ENCODE measurements around the gene TMEM267.
"Not testable (repeated sequence)": the region's sequence is repeated elsewhere in the genome, so short reads cannot be mapped to it uniquely, and the experiment has no call there.

TMEM267 gene

DNA sequence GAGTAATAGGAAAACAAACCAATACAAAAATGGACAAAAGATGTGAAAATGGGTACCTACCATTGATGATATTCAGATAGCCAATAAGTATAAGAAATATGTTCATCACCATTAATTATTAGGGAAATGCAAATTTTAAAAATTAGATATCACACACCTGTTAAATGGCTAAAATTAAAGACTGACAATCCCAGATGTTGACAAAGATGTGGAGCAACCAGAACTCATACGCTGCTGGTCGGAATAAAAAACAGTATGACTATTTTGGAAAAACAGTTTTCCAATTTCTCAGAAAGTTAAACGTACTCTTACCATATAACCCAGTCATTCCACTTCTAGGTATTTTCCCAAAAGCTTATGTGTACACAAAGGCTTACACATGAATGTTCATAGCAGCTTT is 27.1 kb downstream of the TMEM267 start:
- DNase-seq (ENCODE audit: low spot score): no peak

DNA sequence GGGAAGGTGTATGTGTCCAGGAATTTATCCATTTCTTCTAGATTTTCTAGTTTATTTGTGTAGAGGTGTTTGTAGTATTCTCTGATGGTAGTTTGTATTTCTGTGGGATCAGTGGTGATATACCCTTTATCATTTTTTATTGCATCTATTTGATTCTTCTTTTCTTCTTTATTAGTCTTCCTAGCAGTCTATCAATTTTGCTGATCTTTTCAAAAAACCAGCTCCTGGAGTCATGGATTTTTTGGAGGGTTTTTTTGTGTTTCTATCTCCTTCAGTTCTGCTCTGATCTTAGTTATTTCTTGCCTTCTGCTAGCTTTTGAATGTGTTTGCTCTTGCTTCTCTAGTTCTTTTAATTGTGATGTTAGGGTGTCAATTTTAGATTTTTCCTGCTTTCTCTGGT is 42.1 kb downstream of the TMEM267 start:
- DNase-seq (ENCODE audit: low spot score): not testable (repeated sequence)

DNA sequence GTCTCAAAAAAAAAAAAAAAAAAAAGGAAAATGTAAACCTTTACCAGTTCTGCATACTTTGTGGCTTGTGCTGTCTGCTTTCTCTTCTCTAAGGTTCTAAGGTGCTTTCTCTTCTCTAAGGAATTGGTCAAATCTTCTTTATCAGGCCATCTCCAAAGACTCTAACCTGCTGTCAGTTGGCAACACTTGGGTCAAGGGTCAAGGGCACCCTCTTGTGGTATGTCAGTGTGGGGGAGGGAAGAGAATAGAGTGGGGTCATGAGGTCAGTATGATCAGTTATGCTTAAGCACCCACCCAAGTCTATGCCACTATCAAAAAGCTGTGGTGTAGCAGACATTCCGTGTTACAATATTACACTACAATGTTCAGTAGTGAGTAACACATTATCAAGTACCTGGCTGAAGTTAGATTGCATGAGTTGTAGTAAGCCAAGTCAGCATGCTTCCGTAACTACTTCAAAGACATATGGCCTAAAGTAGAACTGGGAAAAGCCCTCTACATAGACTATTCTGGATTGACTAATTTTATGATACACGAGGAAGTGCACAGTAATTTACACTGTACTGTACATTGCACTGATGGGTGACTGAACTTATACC is 46.5 kb downstream of the TMEM267 start:
- no peak for DNase-seq (ENCODE audit: low spot score)

DNA sequence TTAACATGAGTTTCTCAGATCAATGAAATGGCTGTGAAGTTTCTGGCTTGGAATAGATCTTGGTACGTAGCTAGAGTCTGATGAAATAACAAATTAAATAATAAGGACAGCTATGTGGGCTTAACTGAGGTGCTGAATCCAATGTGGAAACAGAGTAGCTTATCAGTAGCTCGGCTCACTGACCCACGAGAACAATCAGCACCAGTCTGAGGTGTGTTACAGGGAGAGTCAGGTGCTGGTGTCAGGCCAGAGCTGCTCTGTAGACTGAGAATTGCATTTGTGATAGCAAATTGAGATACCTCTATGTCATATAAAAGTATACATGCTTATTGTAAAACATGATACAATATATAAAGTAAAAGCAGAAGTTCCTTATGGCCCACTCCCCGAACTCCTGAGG is 50.3 kb downstream of the TMEM267 start:
- DNase-seq (ENCODE audit: low spot score): no peak

DNA sequence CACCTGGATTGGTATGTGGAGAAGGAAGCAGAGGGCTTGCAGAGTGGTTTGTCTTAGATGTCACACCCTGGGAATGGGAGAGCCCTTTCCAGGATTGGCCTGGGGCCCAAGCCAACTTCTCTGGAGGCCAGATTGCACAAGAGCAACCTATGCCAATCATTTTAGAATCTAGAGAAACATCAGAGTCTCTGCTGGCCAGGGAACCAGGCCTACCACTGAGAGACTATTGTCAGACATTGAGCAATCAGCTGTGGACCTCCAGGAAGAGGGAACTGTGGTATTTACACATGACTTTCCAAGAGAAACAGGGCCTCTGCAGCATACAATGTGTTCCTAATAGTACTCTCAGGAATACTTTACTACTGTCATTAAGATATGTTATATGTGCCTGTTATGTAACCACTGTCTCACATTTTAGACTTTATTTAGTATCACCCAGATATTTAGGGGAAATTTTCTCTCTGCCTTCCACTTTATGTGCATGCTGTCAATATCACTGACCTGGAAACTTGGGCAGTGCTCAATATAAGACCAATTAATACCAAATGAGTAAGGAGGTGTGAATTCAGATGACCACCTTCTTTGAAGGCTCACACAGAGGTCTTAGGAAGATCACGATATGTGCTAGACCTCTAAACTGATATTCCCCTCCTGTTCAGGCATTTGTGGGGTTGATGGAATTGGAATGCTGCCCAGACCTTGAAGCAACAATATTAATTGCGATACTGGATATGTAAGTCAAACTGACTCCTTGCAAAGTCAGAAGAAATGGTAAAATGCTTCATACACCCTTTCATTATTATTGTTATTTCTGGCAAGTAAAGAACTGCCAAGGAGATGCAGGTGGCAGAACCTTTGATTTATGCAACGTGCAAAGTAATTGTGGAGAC is 50.9 kb downstream of the TMEM267 start:
- peak; percentile 34 for DNase-seq (ENCODE audit: low spot score)

DNA sequence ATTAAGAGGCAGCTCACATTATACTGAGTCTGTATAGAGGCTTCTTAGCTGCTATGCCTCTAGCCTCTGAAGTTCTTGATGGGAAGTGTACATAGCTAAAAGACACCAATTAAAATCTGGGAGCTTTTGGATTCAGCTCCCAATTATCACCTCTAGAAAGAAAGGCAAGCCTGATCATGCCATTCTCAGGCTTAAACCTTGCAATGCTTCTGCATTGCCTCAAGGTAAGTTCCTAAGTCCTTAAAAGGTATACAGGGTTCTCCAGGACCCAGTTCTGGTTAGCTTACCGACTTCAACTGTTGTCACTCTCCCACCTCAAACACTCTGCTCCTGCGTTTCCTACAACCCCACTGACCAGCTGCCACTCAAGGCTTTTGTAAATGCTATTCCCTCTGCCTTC is 54.0 kb downstream of the TMEM267 start:
- DNase-seq (ENCODE audit: low spot score): no peak

DNA sequence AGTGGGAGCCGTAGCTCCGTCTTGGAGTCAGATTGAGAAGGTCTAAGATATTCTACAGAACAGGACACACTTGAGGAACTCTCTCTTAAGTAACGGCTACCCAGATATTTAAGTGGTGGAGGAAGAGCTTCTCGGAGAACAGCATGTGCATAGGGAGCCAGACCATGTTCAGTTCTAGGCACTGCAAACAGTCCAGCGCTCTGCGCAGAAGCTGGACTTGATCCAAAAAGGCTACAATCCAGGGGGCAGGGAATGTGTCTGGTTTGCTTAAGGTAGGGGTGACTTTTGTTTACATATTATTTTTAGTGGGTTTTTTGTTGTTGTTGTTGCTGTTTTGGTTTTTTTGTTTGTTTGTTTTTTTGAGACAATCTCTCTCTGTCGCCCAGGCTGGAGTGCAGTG is 54.6 kb downstream of the TMEM267 start:
- no peak for DNase-seq (ENCODE audit: low spot score)

DNA sequence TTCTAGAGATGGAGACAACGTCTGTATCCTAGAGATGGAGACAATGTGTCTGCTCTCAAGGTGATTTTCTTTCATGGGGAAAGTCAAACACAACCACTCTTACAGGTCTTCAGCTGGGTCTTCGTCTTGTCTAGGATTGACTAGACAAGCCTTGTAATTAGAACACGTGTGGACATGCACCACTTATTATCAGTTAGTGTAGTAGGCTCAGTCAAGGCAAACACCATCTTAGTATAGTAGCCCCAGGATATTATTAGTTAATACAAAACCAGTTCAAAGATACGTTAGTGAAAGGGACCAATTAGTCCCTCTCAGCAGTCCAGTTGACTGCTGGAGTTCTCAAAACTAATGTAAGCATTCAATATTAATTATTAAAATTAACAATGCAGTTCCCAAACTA is 56.4 kb downstream of the TMEM267 start:
- DNase-seq (ENCODE audit: low spot score): no peak

DNA sequence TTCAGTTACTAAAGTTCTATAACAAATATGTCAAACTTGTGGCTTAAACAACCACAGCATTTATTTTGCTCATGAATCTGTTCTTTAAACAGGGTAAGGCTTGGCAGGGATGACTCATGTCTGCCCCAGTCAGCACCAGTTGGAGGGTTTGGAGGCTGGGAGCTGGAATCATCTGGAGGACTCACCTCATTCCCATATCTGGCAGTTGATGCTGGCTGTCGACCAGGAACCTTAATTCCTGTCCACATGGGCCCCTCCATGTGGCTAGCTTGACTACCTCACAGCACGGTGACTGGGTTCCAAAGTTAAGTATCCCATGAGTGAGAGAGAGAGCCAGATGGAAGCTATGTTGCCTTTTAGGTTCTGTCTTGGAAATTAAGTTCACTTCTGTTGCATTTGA is 57.7 kb downstream of the TMEM267 start:
- no peak for DNase-seq (ENCODE audit: low spot score)

DNA sequence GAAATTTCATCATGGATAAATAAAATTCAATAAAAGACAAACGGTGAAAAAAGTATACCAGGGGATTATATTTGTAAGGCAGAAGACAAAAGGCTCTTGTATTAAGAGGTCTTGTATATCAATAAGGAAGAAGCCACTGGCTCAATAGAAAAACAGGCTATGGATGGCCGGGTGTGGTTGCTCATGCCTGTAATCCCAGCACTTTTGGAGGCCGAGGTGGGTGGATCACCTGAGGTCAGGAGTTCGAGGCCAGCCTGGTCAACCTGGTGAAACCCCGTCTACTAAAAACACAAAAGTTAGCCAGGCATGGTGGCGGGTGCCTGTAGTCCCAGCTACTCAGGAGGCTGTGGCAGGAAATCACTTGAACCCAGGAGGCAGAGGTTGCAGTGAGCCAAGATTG is 60.6 kb downstream of the TMEM267 start:
- not testable (repeated sequence) for DNase-seq (ENCODE audit: low spot score)

DNA sequence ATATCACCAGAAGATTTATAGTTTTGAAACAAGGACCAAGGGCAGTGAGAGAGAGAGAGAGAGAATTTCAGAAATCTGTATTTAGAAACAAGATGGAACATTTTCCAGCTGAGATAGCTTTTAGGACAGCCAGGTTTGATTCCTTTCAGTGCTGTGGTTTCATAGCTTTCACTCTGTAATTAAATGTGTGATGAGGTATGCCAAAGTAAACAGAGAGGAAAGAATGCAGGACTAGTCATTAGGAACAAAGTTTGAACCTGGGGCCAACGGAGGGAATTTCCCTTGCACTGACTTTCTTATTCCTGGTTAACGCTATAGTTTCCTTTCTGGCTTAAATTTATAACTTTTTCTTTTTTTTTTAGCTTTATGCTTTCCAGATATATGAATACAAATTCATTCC is 61.5 kb downstream of the TMEM267 start:
- no peak for DNase-seq (ENCODE audit: low spot score)

DNA sequence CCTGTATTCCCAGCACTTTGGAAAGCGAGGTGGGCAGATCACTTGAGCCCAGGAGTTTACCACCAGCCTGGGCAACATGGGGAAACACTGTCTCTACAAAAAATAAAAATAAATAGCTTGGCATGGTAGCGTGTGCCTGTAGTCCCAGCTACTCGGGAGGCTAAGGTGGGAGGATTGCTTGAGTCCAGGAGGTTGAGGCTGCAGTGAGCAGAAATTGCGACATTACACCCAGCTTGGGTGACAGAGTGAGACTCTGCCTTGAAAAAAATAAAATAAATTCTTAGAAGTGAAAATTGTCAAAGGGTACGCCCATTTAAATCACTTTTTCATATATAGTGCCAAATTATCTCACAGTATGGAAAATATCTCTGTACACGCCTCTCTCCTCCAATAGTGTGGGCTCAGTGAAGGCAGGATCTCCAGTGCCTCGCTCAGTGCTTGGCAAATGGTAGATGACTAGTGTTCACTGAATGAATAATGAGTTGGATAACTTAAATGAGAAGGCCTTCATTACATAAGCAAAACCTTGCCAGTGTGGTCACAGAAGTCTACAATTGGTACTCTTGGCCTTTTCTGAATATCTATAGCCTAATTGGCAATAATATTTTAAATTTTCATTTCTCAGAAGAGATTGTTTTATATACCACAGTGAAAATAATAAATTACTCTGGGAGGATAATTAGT is 62.1 kb downstream of the TMEM267 start:
- no peak for DNase-seq (ENCODE audit: low spot score)

DNA sequence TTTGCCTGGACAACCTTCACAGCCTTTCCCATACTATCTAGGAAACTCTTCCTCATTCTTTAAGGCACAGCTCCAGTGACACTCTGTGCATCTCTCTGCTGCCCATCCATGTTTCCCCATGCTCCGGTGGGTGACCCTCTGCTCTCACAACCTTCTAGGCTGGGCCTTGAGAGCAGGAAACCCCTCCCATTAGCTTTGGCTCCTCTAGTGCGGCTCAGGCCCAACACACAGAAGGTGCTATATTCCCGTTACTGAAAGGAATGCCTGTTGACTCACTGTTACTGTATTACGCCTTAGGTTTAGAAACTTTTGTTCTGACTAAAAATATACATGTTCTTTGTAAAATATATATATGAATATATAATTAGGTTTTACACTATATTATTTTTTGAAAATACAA is 63.4 kb downstream of the TMEM267 start:
- DNase-seq (ENCODE audit: low spot score): no peak

DNA sequence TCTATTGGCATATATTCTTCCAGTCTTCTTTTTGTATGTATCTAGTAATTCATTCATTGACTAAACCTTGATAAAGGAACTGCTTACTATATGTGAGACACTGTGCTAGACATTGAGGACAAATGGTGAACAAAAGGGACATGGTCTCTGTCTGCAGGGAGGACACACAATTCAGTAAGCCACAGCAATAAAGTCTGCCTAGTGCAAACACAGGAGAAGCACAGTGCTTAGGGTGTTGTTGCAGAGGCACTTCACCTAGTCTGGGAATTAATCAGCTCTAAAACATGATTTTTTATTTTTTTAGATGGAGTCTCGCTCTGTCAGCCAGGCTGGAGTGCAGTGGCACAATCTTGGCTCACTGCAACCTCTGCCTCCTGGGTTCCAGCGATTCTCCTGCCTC is 65.1 kb downstream of the TMEM267 start:
- no peak for DNase-seq (ENCODE audit: low spot score)

DNA sequence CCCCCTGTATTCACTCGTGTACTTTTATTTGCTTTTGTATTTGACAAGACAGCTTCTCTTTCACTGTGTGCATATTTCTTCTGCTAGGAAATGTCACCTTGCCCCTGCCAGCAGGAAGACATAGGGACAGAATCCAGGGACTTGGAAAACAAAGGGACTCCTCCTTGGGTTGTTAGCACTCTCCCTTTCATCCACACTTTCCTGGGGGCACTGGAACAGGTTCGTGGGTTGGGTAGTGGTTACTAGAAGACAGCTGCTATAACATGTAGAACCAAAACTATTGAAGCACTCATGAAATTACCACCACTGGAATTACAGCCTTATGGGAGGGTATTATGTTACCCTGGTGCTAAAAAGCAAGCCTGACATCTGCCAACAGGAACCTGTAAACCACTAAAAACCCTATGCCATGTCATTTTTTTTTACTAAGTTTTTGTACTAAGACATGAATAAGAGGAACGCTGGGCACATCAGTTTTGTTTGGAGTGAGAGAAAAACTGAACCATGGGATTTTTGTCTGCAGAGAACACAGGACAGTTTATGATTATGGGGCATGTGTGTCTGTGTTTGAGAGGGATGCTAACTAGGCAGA is 66.8 kb downstream of the TMEM267 start:
- DNase-seq (ENCODE audit: low spot score): no peak

DNA sequence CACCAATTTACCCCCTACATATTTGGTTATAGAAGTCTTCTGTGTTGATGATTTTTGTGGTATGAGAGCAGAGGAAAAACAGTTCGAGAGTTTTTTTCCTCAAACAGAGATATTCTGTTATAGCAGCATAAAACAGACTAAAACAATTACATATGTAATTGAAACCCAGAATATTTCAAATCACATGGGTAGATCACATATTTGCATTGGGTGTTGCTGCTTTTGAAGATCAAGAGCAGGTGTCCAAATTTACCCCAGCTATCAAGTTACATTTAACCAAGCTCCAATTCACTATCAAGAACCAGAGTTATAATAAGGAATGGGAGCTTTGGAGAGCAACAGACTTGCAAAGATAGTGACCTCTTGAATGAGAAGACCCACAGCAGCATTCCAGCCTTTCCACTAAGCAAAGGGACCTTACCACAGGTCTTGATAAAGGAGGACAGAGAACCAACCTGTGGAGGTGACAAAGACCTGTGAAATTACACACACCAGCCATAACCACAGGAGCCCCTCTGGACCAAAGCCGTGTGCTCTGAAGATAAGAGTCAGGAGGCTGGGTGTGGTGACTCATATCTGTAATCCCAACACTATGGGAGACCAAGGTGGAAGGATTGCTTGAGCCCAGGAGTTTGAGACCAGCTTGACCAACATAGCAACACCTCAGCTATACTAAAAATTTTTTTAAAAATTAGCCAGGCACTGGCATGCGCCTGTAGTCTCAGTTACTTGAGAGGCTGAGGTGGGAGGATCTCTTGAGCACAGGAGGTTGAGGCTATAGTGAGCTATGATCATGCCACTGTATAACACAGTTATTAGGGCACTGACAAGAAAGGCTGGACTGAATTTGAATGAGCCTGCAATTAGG is 67.5 kb downstream of the TMEM267 start:
- DNase-seq (ENCODE audit: low spot score): no peak

DNA sequence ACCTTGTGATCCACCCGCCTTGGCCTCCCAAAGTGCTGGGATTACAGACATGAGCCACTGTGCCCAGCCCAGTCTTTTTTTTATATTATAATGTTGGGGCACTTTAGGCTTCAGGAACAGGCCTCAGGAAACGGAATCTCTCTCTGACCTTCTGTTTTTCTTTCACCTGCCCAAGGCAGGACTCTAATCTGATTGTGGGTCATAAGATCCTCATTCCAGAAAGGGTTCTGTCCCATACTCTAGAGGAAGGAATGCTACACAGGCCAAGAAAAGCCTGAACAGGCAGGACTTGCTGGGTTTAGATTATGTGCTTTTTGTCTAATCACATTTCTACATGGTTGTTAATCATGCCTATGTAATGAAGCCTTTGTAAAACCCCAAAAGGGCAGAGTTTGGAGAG is 69.7 kb downstream of the TMEM267 start:
- no peak for DNase-seq (ENCODE audit: low spot score)

DNA sequence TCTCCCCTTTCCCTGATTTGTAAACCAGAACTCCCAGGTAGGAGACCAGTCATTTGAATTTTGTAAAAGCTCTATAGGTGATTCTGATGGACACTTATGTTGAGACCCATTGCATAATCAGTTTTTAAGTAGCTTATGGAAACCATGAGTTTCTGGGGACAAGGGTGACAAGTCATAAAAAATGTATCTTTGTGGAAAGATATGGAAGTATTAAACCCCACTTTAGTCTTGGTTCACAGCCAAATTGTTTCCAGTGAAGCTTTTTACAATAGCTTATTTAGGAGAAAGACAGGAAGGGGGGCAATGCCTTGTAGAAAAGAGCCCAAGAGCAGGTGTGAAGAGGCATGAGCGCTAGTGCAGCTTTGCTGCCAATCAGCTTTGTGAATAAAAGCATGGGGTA is 71.0 kb downstream of the TMEM267 start:
- no peak for DNase-seq (ENCODE audit: low spot score)

DNA sequence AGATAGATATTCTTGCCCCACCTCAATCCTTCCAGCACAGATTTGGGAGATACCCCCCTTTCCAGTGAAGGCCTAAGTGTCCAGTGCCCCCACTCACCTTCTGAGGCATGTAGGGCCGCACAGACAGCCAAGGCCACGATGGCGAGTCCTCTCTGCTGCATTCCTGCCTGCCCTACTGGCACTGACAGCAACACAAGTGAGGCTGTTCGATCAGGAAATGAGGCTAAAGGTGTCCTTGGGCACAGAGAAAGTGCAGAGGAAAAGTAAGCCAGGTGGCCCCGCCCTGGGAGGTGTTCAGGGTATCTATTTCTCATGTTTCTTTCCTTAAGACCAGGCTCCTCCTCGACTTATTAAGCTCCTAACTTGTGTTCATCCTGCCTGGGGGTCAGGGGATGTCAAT is 71.5 kb downstream of the TMEM267 start, which contains the start of gene CCL28:
TSS of gene CCL28 (minus strand) at position 236 of the 400 bp plus-strand sequence. CDS start at position 161, 75 bp downstream.
- DNase-seq (ENCODE audit: low spot score): no peak

DNA sequence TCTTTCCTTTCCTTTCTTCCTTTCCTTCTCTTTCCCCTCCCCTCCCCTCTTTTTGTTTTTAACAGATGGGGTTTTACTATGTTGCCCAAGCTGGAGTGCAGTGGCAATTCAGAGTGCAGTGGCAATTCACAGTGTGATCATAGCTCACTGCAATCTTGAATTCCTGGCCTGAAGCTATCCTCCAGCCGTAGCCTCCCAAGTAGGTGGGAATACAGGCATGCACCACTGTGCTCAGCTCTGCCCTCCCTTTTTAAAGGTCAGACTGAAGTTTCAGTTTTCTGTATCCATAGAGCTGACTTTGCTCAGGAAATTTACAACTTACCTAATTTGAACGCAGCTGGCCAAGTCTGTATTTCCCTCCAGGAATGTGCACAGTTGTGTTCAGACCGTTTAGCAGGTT is 72.2 kb downstream of the TMEM267 start:
- no peak for DNase-seq (ENCODE audit: low spot score)

DNA sequence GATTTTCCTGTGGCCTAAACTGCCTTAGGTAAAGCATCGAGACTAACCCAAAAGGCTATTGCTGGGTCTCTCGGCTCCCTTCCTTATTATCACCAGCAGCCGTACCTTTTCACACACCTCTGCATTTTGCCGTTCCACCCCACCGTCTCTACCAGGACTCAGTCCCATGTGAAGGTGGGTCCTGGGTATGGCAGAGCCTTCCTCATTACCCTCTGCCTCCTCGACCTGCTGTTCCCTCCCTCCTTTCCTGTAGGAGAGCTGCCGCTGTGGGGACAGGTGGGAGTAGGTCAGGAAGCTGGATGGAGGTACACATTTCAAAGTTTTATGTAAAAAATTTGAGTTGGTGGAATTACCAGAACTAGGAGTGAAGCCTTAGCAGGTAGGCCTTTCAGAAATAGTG is 73.3 kb downstream of the TMEM267 start:
- no peak for DNase-seq (ENCODE audit: low spot score)

DNA sequence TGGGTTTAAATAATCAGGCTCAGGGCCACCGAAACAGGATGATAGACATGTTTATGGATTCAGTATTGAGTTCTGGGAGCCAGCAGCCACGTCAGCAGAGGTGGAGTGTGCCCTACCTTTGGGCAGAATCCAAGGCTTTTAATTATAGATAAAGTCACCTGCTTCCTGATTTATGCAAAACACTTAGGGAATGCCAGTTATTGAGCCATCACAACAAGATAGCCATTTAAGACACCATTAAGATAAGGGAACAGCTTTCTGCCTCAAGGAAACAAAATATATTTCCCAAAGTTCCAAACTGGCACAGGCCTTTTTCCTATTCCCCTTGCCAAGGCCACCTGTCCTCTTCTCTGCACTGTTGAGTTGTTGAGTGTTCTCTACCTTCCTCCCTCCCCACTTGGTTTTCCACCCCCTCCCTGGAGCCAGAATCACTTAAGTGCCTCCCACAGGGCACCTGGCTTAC is 73.8 kb downstream of the TMEM267 start:
- DNase-seq (ENCODE audit: low spot score): no peak
